IPS DF 4.7 (cell line): ENCODE measurements around the gene PSG11.
"Not testable (repeated sequence)": the region's sequence is repeated elsewhere in the genome, so short reads cannot be mapped to it uniquely, and the experiment has no call there.

Experiments used
- DNase-seq: peaks from one replicate; pipeline ENCODE4 v3.0.0-alpha.2; 2013; ENCODE audit warnings: low spot score; ENCODE audit errors: extremely low read depth

Gene PSG11

DNA sequence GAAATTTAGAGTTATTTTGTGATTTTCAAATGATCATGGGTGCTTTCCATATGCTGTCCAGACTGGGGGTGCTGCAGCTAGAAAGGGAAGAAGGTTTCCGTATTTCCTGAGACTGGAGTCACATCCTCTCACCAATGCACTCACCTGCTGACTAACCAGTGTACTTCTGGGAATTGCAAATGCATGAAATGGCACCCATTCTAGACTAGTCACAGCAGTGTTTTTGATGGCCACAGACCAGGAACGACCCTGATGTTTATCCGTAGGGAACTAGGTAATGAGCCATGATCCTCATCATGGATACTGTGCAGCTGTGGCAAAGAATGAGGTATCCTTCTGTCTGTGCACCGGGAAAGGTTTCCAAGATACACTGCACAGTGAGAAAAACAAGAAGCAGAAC lies 37.1 kb downstream of the PSG11 start:
- not testable (repeated sequence) for DNase-seq

- DNase-seq, result not testable (repeated sequence)
Measured at GRCh38 chr19:42988206-42988605, 38.1 kb downstream of the PSG11 start.

DNA sequence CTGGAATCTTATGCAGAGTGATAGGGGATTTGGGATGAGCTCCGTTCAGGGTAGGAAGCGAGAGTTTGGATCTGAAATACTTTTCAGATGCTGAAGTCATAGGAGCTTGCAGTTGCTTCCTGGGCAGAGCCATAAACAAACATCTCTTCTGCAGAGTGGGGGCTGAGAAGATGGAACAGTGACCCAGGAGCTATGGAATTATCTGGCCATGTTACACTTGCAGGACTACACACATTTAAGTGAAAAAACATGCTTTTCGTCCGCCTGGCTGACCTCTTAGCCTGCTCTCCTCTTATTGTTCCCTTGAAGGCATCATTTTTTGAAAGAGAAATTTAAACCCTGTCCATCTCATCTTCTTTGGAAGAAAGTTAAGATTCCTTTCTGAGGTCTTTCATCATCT lies 40.7 kb downstream of the PSG11 start:
- DNase-seq, result no peak

- not testable (repeated sequence) for DNase-seq
Measured at GRCh38 chr19:42982111-42982510, 44.2 kb downstream of the PSG11 start.

- DNase-seq, result not testable (repeated sequence)
Measured at GRCh38 chr19:42971451-42971850, 54.8 kb downstream of the PSG11 start.

- DNase-seq, result no peak
Measured at GRCh38 chr19:42965176-42965575, 61.1 kb downstream of the PSG11 start.

DNA sequence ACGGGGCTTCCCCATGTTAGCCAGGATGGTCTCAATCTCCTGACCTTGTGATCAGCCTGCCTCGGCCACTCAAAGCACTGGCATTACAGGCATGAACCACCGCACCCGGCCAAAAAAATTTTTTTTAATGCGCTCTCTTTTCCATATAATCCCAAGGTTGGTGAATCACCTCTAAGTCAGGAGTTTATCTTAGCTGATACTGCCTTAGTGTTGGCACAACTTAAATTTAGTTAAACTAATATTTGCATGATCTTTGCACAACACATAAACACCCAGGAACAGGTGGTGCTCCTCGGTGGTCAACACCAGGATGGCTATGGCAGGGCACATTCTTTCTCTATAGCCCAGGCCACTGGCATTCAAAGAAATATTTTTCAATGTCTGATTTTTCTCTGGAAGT lies 65.2 kb downstream of the PSG11 start:
- no peak for DNase-seq
